NB4 (cell line): ENCODE results near the gene CYP4F11.
A peak's percentile ranks its signal among the peaks of the same experiment; 100 is the strongest.

Experiments used
- DNase-seq: peaks from one replicate; pipeline ENCODE4 v3.0.0; 2010; ENCODE audit warnings: low read depth
- H3K4me3 ChIP-seq: one replicate; pipeline ENCODE4 v1.5.1; 2011; ENCODE audit warnings: mild to moderate bottlenecking, low read depth, low read length, moderate library complexity
- MYC ChIP-seq: IDR thresholded peaks from 2 replicates; pipeline ENCODE4 v1.6.1; 2011; ENCODE audit warnings: low read depth, low read length
- POLR2A ChIP-seq: IDR thresholded peaks from 2 replicates; pipeline ENCODE4 v1.6.1; 2011; ENCODE audit warnings: mild to moderate bottlenecking; ENCODE audit not compliant: insufficient read length; ENCODE audit errors: extremely low read depth
- TF ChIP-seq, protein P1 (sequence below): IDR thresholded peaks from 2 replicates; pipeline ENCODE4 v1.6.1; 2011; ENCODE audit warnings: low read depth, low read length
- TF ChIP-seq, protein P2 (sequence below): IDR thresholded peaks from one replicate; pipeline ENCODE4 v1.5.1; 2012; ENCODE audit warnings: low read depth, low read length

CYP4F11 gene

DNA sequence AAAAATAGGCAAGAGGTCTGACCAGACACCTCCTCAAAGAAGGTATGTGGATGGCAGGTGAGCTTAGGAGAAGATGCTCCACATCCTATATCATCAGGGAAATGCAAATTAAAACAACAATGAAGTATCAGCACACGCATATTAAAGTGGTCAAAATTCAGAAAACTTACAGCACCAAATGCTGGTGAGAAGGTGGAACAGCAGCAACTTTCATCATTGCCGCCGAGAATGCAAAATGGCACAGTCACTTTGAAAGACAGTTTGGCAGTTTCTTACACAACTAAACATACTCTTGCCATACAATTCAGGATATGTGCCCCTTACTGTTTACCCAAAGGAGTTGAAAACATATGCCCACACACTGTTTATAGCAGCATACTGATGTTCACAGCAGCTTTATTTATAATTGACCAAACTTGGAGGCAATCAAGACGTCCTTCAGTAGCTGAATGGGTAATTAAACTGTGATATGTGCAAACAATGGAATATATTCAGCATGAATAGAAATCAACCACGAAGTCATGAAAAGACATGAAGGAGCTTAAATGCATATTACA, 37.0 kb upstream of the CYP4F11 start:
- no peak overlapping the region for H3K4me3 ChIP-seq
- TF ChIP-seq, protein P1, sequence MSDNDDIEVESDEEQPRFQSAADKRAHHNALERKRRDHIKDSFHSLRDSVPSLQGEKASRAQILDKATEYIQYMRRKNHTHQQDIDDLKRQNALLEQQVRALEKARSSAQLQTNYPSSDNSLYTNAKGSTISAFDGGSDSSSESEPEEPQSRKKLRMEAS = no peak
- peak; percentile 18 for DNase-seq

DNA sequence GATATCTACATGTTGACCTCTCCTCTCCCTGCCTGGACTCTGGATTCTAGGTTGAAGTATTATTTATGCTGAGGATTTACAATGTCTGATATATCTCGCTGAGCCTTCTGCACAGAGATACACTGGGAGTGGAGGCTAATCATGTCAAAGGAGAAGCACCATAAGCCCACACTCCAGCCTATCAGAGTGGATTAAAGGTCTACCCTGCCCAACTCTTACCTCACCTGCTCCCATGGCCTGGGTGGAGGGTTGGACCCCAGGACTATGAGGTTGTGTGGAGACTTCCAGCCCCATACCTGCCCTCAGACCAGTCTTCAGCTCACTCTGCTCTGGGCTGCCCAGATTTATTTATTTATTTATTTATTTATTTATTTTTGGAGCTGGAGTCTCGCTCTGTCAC, 29.9 kb upstream of the CYP4F11 start:
- DNase-seq = no peak
- TF ChIP-seq, protein P1 = no peak
- no peak overlapping the region for H3K4me3 ChIP-seq

DNA sequence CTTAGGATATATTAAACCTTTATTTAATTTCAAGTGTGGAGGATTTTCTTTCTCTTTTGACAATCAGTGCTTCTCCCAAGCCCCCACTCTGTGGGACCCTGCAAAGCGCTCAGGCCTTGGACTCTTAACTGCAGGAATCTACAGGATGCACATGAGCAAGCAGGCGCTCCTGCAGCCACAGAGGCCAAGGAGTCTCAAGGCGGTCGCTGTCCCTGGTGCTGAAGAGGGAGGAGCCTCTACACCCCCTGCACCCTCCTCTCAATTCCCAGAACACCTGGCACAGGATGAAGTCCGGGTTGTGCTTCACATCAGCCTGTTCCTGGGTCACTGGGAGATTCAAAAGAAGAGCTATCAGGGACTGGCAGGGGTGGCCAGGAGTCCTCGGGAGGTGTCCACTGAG, 28.0 kb upstream of the CYP4F11 start:
- DNase-seq = peak; percentile 13
- TF ChIP-seq POLR2A (no peak), MYC (no peak)
- TF ChIP-seq, protein P2, sequence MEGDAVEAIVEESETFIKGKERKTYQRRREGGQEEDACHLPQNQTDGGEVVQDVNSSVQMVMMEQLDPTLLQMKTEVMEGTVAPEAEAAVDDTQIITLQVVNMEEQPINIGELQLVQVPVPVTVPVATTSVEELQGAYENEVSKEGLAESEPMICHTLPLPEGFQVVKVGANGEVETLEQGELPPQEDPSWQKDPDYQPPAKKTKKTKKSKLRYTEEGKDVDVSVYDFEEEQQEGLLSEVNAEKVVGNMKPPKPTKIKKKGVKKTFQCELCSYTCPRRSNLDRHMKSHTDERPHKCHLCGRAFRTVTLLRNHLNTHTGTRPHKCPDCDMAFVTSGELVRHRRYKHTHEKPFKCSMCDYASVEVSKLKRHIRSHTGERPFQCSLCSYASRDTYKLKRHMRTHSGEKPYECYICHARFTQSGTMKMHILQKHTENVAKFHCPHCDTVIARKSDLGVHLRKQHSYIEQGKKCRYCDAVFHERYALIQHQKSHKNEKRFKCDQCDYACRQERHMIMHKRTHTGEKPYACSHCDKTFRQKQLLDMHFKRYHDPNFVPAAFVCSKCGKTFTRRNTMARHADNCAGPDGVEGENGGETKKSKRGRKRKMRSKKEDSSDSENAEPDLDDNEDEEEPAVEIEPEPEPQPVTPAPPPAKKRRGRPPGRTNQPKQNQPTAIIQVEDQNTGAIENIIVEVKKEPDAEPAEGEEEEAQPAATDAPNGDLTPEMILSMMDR = no peak
- TF ChIP-seq, protein P1 = no peak
- no peak overlapping the region for H3K4me3 ChIP-seq

DNA sequence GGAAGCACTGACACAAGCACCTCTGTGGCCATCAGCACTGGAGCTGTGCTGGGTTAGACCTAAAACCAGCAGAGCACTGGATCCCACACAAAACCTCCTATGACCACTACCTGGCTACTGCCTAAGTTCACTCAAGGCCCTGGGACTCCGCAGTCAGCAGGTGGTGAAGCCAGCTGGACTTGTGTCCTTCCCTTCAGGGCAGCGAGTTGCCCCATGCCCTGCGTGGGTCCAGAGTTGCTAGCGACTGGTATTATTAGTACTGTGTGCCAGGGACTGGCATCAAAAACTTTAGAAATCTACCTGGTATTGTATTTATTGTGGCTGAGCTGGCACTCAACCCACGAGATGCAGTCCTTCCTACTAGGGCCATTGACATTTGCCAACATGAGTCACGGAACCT, 20.5 kb upstream of the CYP4F11 start:
- no peak for DNase-seq
- TF ChIP-seq, protein P1 = no peak
- TF ChIP-seq POLR2A (no peak), MYC (no peak)
- TF ChIP-seq, protein P2 = no peak
- H3K4me3 ChIP-seq = no peak overlapping the region

DNA sequence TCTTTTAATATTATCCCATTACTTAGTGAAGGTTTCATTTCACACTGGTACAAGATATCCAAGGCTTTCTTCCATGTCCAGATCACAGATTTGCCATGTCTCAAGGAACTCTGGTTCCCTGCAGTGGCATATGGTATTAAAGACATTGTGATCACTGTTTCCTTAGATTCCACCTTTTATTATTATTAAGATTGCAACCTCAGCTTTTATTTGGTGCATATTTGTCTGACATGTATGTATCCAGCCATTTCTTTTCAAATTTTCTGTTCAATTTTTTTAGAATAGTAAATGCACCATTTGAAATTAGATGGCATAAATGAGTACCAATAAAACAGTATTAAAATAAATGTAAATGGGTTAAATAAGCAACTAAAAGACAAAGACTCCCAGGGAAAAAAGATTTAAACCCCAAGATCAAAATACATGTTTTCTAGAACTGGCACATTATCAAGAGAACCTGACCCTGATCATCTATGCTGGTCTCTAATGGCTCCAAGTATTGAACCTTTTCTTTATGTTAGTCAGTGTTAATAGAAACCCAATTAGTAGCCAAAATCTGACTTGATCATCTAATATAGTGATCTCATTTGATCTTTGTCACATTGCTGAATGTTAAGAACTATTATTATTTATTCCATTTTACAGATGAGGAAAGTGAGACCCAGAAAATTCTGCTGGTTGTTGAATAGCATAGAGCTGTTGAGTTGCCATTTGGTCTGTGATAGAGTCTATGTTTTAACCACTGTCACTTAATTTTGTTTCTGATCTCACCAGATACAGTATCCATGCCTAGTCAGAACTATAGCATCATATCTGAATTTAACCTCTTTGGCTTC, 14.1 kb upstream of the CYP4F11 start, which contains the start of gene OR10H4:
Gene OR10H4 (plus strand): TSS at position 786 of the 836 bp plus-strand sequence. CDS start 0 bp downstream, at position 786.
- TF ChIP-seq MYC = no peak
- TF ChIP-seq, protein P2 = no peak
- TF ChIP-seq POLR2A = no peak
- TF ChIP-seq, protein P1 = no peak
- no peak for DNase-seq
- no peak within 1 kb of the TSS for H3K4me3 ChIP-seq

DNA sequence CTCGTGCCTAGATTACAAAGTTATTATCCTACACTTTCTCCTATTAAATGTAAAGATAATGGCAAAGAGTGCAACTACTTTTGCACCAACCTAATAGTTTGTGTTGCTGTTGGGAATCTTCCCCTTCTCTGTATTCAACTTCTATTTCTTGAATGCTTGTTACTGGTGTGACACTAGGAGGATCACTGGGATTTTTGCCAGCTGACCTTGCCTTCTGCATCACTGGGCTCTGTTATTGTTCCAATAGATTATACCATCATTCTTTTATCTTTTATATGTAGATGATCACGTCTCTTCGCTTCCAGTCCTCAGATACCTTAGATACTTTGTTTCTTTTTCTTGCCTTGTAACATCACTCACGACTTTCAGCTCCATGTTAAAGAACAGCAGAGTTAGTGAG, 11.0 kb upstream of the CYP4F11 start:
- TF ChIP-seq MYC (no peak), POLR2A (no peak)
- TF ChIP-seq, protein P2 = no peak
- TF ChIP-seq, protein P1 = no peak
- H3K4me3 ChIP-seq = no peak overlapping the region
- DNase-seq = no peak
